H9 (cell line): ENCODE data around the gene WDR70. TPM values are rescaled to one million over a fixed set of nuclear protein-coding genes. Genes with fewer than 3 reads are reported as not detected.

Experiments used
- DNase-seq: peaks from one replicate; pipeline ENCODE4 v3.0.0-alpha.2; 2017
- H2AFZ ChIP-seq: one replicate; pipeline ENCODE4 v1.6.1; 2013; ENCODE audit warnings: mild to moderate bottlenecking, low read length, control low read depth, moderate library complexity
- H2AK5ac ChIP-seq: 2 replicates; pipeline ENCODE4 v1.6.1; 2013; ENCODE audit warnings: low read length, control low read depth, mixed read lengths; ENCODE audit not compliant: insufficient read length
- H2BK120ac ChIP-seq: one replicate; pipeline ENCODE4 v1.6.1; 2013; ENCODE audit warnings: low read depth, mild to moderate bottlenecking, low read length, control low read depth, inconsistent platforms; ENCODE audit not compliant: poor library complexity, severe bottlenecking
- H2BK12ac ChIP-seq: 2 replicates; pipeline ENCODE4 v1.6.1; 2013; ENCODE audit warnings: low read length, control low read depth, mixed read lengths, low read depth; ENCODE audit not compliant: insufficient read length
- H2BK15ac ChIP-seq: 2 replicates; pipeline ENCODE4 v1.6.1; 2013; ENCODE audit warnings: low read depth, low read length, control low read depth
- H2BK20ac ChIP-seq: one replicate; pipeline ENCODE4 v1.6.1; 2013; ENCODE audit warnings: low read depth, mild to moderate bottlenecking, low read length, control low read depth, inconsistent platforms; ENCODE audit not compliant: poor library complexity, severe bottlenecking
- H2BK5ac ChIP-seq: 2 replicates; pipeline ENCODE4 v1.6.1; 2013; ENCODE audit warnings: low read length, control low read depth, mixed read lengths; ENCODE audit not compliant: insufficient read length
- H3K14ac ChIP-seq: 2 replicates; pipeline ENCODE4 v1.6.1; 2013; ENCODE audit warnings: low read length, control low read depth; ENCODE audit not compliant: insufficient read depth
- H3K18ac ChIP-seq: 2 replicates; pipeline ENCODE4 v1.6.1; 2013; ENCODE audit warnings: low read depth, mild to moderate bottlenecking, mixed read lengths, low read length, control low read depth; ENCODE audit not compliant: insufficient read length
- H3K23ac ChIP-seq: 2 replicates; pipeline ENCODE4 v1.6.1; 2013; ENCODE audit warnings: low read length, control low read depth, mixed read lengths, low read depth; ENCODE audit not compliant: insufficient read length
- H3K23me2 ChIP-seq: 2 replicates; pipeline ENCODE4 v1.6.1; 2013; ENCODE audit warnings: low read depth, mild to moderate bottlenecking, mixed read lengths, low read length, control low read depth; ENCODE audit not compliant: insufficient read length, poor library complexity, severe bottlenecking
- H3K27ac ChIP-seq: 2 replicates; pipeline ENCODE4 v1.5.1; 2013; ENCODE audit warnings: low read length, control low read depth, mixed read lengths, low read depth; ENCODE audit not compliant: insufficient read length
- H3K27me3 ChIP-seq: 2 replicates; pipeline ENCODE4 v1.6.1; 2013; ENCODE audit warnings: low read length, control low read depth, inconsistent platforms; ENCODE audit not compliant: insufficient read depth
- H3K4ac ChIP-seq: 2 replicates; pipeline ENCODE4 v1.6.1; 2013; ENCODE audit warnings: low read depth, mild to moderate bottlenecking, control low read depth, inconsistent platforms, low read length, moderate library complexity
- H3K4me1 ChIP-seq: 2 replicates; pipeline ENCODE4 v1.6.1; 2013; ENCODE audit warnings: low read length, control low read depth, inconsistent platforms; ENCODE audit not compliant: insufficient read depth
- H3K4me2 ChIP-seq: 2 replicates; pipeline ENCODE4 v1.6.1; 2013; ENCODE audit warnings: low read length, control low read depth, mixed read lengths; ENCODE audit not compliant: insufficient read length, insufficient read depth
- H3K56ac ChIP-seq: 2 replicates; pipeline ENCODE4 v1.6.1; 2013; ENCODE audit warnings: low read depth, mild to moderate bottlenecking, mixed read lengths, low read length, control low read depth; ENCODE audit not compliant: insufficient read length
- H3K79me1 ChIP-seq: 2 replicates; pipeline ENCODE4 v1.6.1; 2013; ENCODE audit warnings: low read depth, mild to moderate bottlenecking, moderate library complexity, low read length, control low read depth, inconsistent platforms; ENCODE audit not compliant: insufficient read depth, poor library complexity, severe bottlenecking
- H3K79me2 ChIP-seq: 2 replicates; pipeline ENCODE4 v1.6.1; 2013; ENCODE audit warnings: low read length, control low read depth, inconsistent platforms; ENCODE audit not compliant: insufficient read depth
- H3K9ac ChIP-seq: 2 replicates; pipeline ENCODE4 v1.6.1; 2013; ENCODE audit warnings: low read length, control low read depth, mixed read lengths; ENCODE audit not compliant: insufficient read length; ENCODE audit errors: extremely low read depth
- H3K9me3 ChIP-seq: one replicate; pipeline ENCODE4 v1.6.1; 2013; ENCODE audit warnings: low read depth, low read length, inconsistent platforms; ENCODE audit not compliant: control insufficient read depth
- H3T11ph ChIP-seq: one replicate; pipeline ENCODE4 v1.6.1; 2013; ENCODE audit warnings: mild to moderate bottlenecking, low read length, control low read depth, inconsistent platforms
- H4K20me1 ChIP-seq: one replicate; pipeline ENCODE4 v1.6.1; 2013; ENCODE audit not compliant: control insufficient read depth, insufficient read length, insufficient read depth
- H4K5ac ChIP-seq: 2 replicates; pipeline ENCODE4 v1.6.1; 2013; ENCODE audit warnings: low read depth, mild to moderate bottlenecking, mixed read lengths, low read length, control low read depth; ENCODE audit not compliant: insufficient read length
- H4K8ac ChIP-seq: replicated peaks from 2 replicates; pipeline ENCODE4 v1.6.1; 2013; ENCODE audit warnings: low read length, control low read depth, mixed read lengths, low read depth; ENCODE audit not compliant: insufficient read length
- H4K91ac ChIP-seq: 2 replicates; pipeline ENCODE4 v1.6.1; 2013; ENCODE audit warnings: low read depth, mild to moderate bottlenecking, moderate library complexity, mixed read lengths, low read length, control low read depth; ENCODE audit not compliant: insufficient read length
- H3K27ac Mint-ChIP-seq, 3 experiments: 2 replicates in 2 of 3; 3 replicates in 1 of 3; pipeline ENCODE4 v1.8.0; 2020 to 2021; ENCODE audit warnings: mixed read lengths in 3 of 3, mild to moderate bottlenecking in 1 of 3, moderate library complexity in 1 of 3
- H3K27me3 Mint-ChIP-seq: 2 replicates; pipeline ENCODE4 v1.8.0; 2021; ENCODE audit warnings: low read depth, mild to moderate bottlenecking, moderate library complexity, mixed read lengths
- H3K36me3 Mint-ChIP-seq, 3 experiments: 2 replicates in 2 of 3; 3 replicates in 1 of 3; pipeline ENCODE4 v1.8.0; 2020 to 2021; ENCODE audit warnings: low read depth in 3 of 3, mixed read lengths in 3 of 3; ENCODE audit not compliant: insufficient read depth in 1 of 3
- H3K4me1 Mint-ChIP-seq, 2 experiments: 2 replicates each; pipeline ENCODE4 v1.8.0; 2020; ENCODE audit warnings: mixed read lengths in 2 of 2
- H3K4me3 Mint-ChIP-seq, 2 experiments: 2 replicates in 1 of 2; 3 replicates in 1 of 2; pipeline ENCODE4 v1.8.0; 2020 to 2021; ENCODE audit warnings: mild to moderate bottlenecking in 2 of 2, mixed read lengths in 2 of 2, moderate library complexity in 1 of 2
- H3K9me3 Mint-ChIP-seq, 2 experiments: 2 replicates in 1 of 2; 3 replicates in 1 of 2; pipeline ENCODE4 v1.8.0; 2020; ENCODE audit warnings: mild to moderate bottlenecking in 2 of 2, mixed read lengths in 2 of 2, moderate library complexity in 1 of 2
- CTCF ChIP-seq: fragments of 200-600 bp; sonication (generic); conservative IDR thresholded peaks from 3 replicates; pipeline ENCODE4 v1.8.0; 2021; ENCODE audit warnings: antibody characterized with exemption, mild to moderate bottlenecking
- WGBS: extraction: QIAGEN DNeasy Blood & Tissue Kit; methylation state at CpG from one replicate; pipeline ENCODE4 v1.1.7; 2013; ENCODE audit warnings: missing lambda C conversion rate, low lambda C conversion rate, mixed read lengths; ENCODE audit not compliant: insufficient read length; ENCODE audit errors: extremely low coverage; 5-methylcytosine and 5-hydroxymethylcytosine counted together
- total RNA-seq: library from RNA; stranded (reverse); gene quantifications from 2 replicates; pipeline ENCODE4 v1.2.1, GENCODE V29; 2021

WDR70 gene
- total RNA-seq, 1 experiment from 2014 or later, result 38.1 TPM

- Histone ChIP-seq H3K4ac (no peak overlapping the region), H3K27ac (no peak overlapping the region), H3K56ac (no peak overlapping the region), H2BK12ac (no peak overlapping the region), H4K20me1 (no peaks in the 10 kb centered on the region), H3K4me2 (no peak overlapping the region), H3K79me2 (no peaks in the 10 kb centered on the region), H2BK20ac (no peak overlapping the region), H3T11ph (no peak overlapping the region), H3K9ac (no peak overlapping the region), H3K4me1 (no peaks in the 10 kb centered on the region), H3K79me1 (no peaks in the 10 kb centered on the region), H2AFZ (no peak overlapping the region), H2AK5ac (no peak overlapping the region), H2BK15ac (no peak overlapping the region), H3K9me3 (no peaks in the 10 kb centered on the region), H2BK120ac (no peak overlapping the region), H4K5ac (no peak overlapping the region), H2BK5ac (no peak overlapping the region), H4K8ac (no peak overlapping the region), H3K23ac (no peak overlapping the region), H3K14ac (no peak overlapping the region), H3K27me3 (no peaks in the 10 kb centered on the region), H3K18ac (no peak overlapping the region), H3K23me2 (no peaks in the 10 kb centered on the region), H4K91ac (no peak overlapping the region)
- DNase-seq, result no peak
- Mint-ChIP-seq H3K36me3 (peaks cover 3 to 5% (median 5%) of the 10 kb centered on the region in 3 experiments; a peak in 4 of 7 replicates), H3K27ac (no peak overlapping the region), H3K4me1 (peaks cover 0 to 4% of the 10 kb centered on the region in 2 experiments; a peak in 2 of 4 replicates), H3K9me3 (peaks cover 3 to 4% of the 10 kb centered on the region in 2 experiments), H3K27me3 (no peaks in the 10 kb centered on the region), H3K4me3 (no peak overlapping the region)
- WGBS, result no CpG with 5 or more reads among the region's 2 CpGs
- no peak for TF ChIP-seq CTCF
Observed at GRCh38 chr5:37557734-37558293, 178.7 kb downstream of the WDR70 start.
